GM19043 (cell line): Measurements from ENCODE around the gene RAB19.
"Not testable (repeated sequence)": the region's sequence is repeated elsewhere in the genome, so short reads cannot be mapped to it uniquely, and the experiment has no call there.

Experiments used
- ATAC-seq: cut with Tn5 transposase; IDR thresholded peaks from one replicate; pipeline ENCODE4 v1.9.1; 2021; ENCODE audit warnings: low read depth; ENCODE audit not compliant: unreplicated experiment

Gene RAB19

GRCh38 chr7:140448781-140449480 is 45.1 kb downstream of the RAB19 start:
- no peak for ATAC-seq

GRCh38 chr7:140451716-140452115 is 47.9 kb downstream of the RAB19 start:
- no peak for ATAC-seq

GRCh38 chr7:140453273-140453672 is 49.4 kb downstream of the RAB19 start:
- ATAC-seq: no peak

GRCh38 chr7:140453785-140454656 is 50.2 kb downstream of the RAB19 start:
- ATAC-seq: not testable (repeated sequence)

- ATAC-seq: no peak
These were observed 50.8 kb downstream of the RAB19 start for GRCh38 chr7:140454657-140455015.

- ATAC-seq: no peak
These were observed 51.9 kb downstream of the RAB19 start for GRCh38 chr7:140455743-140456142.

- ATAC-seq: no peak
These were observed 52.7 kb downstream of the RAB19 start for GRCh38 chr7:140456551-140457051.

- ATAC-seq: no peak
These were observed 54.3 kb downstream of the RAB19 start for GRCh38 chr7:140458201-140458600.

GRCh38 chr7:140458916-140459315 is 55.1 kb downstream of the RAB19 start:
- no peak for ATAC-seq

GRCh38 chr7:140463111-140463510 is 59.3 kb downstream of the RAB19 start:
- no peak for ATAC-seq

GRCh38 chr7:140475747-140476333 is 72.0 kb downstream of the RAB19 start:
- ATAC-seq: no peak

GRCh38 chr7:140476698-140477261 is 72.9 kb downstream of the RAB19 start:
- ATAC-seq: no peak
